ENCODE measurements around the gene SDCCAG8.

The SDCCAG8 gene

GRCh38 chr1:243394601-243395464 lies 139.0 kb downstream of the SDCCAG8 start:
- no peak for DNase-seq

GRCh38 chr1:243396424-243396823 lies 140.6 kb downstream of the SDCCAG8 start:
- DNase-seq: no peak

GRCh38 chr1:243396876-243397275 lies 141.0 kb downstream of the SDCCAG8 start:
- DNase-seq: no peak

- no peak for DNase-seq
These were observed 141.9 kb downstream of the SDCCAG8 start for GRCh38 chr1:243397613-243398321.

- no peak for DNase-seq
These were observed 143.8 kb downstream of the SDCCAG8 start for GRCh38 chr1:243399561-243400155.

GRCh38 chr1:243402868-243403267 lies 147.0 kb downstream of the SDCCAG8 start:
- no peak for DNase-seq

GRCh38 chr1:243406424-243406823 lies 150.6 kb downstream of the SDCCAG8 start:
- DNase-seq: no peak

- no peak for DNase-seq
These were observed 151.6 kb downstream of the SDCCAG8 start for GRCh38 chr1:243407284-243408018.

GRCh38 chr1:243408479-243408878 lies 152.6 kb downstream of the SDCCAG8 start:
- no peak for DNase-seq

GRCh38 chr1:243409284-243409683 lies 153.4 kb downstream of the SDCCAG8 start:
- no peak for DNase-seq

- no peak for DNase-seq
These were observed 155.6 kb downstream of the SDCCAG8 start for GRCh38 chr1:243411472-243411871.

- DNase-seq: no peak
These were observed 157.8 kb downstream of the SDCCAG8 start for GRCh38 chr1:243413431-243414151.

- no peak for DNase-seq
These were observed 158.3 kb downstream of the SDCCAG8 start for GRCh38 chr1:243414152-243414494.

GRCh38 chr1:243415663-243416408 lies 160.0 kb downstream of the SDCCAG8 start:
- no peak for DNase-seq

- DNase-seq: no peak
These were observed 160.7 kb downstream of the SDCCAG8 start for GRCh38 chr1:243416495-243416894.

GRCh38 chr1:243420016-243420945 lies 164.4 kb downstream of the SDCCAG8 start:
- no peak for DNase-seq

- DNase-seq: no peak
These were observed 165.3 kb downstream of the SDCCAG8 start for GRCh38 chr1:243420946-243421685.

GRCh38 chr1:243421784-243422183 lies 165.9 kb downstream of the SDCCAG8 start:
- DNase-seq: peak; percentile 76

GRCh38 chr1:243422362-243422761 lies 166.5 kb downstream of the SDCCAG8 start:
- DNase-seq: no peak

- DNase-seq: no peak
These were observed 172.2 kb downstream of the SDCCAG8 start for GRCh38 chr1:243428084-243428483.
